A549 (cell line): ENCODE measurements around the gene ATRX. TPM values are rescaled to one million over a fixed set of nuclear protein-coding genes. Genes with fewer than 3 reads are reported as not detected.
A peak's percentile ranks its signal among the peaks of the same experiment; 100 is the strongest.
"Not testable (repeated sequence)": the region's sequence is repeated elsewhere in the genome, so short reads cannot be mapped to it uniquely, and the experiment has no call there.

ENCODE experiments used
- ATAC-seq, 2 experiments: fragments of 200-7000 bp in 1 of 2; fragments of >200 bp in 1 of 2; cut with Nextera tagmentation in 1 of 2; cut with Tn5 transposase in 1 of 2; 3 replicates each; pipeline versions ENCODE4 v1.8.0 to v1.9.1; 2018 to 2020; ENCODE audit warnings: mild to moderate bottlenecking in 1 of 2, moderate library complexity in 1 of 2
- CTCF ChIA-PET: fragments of 300-600 bp; sonication (Branson Sonifier 250); formaldehyde crosslinking; extraction: SDS; loops from one replicate; lab custom pipeline; 2021; ENCODE audit warnings: antibody characterized with exemption, inconsistent platforms; lab: Yijun Ruan, JAX
- POLR2A ChIA-PET: fragments of 350-600 bp; formaldehyde crosslinking; extraction: SDS; loops from one replicate; lab custom pipeline; 2021; ENCODE audit warnings: antibody characterized with exemption, inconsistent platforms; lab: Yijun Ruan, JAX
- DNase-seq, 2 experiments: peaks; one replicate each; pipeline versions ENCODE4 v3.0.0 to v3.0.0-alpha.2; 2011 to 2016; ENCODE audit warnings: low read depth in 1 of 2, low spot score in 1 of 2
- FAIRE-seq: peaks from 2 replicates; lab custom pipeline; 2011; peaks lifted over from hg19 to GRCh38; lab: Jason Lieb, UNC
- H3K27ac ChIP-seq, 2 experiments: fragments of >200 bp; sonication (Bioruptor Twin); formaldehyde crosslinking; 3 replicates each; pipeline ENCODE4 v1.5.1; 2016 to 2017
- H3K4me1 ChIP-seq: fragments of >200 bp; sonication (Bioruptor Twin); formaldehyde crosslinking; 3 replicates; pipeline ENCODE4 v1.6.1; 2016
- H3K4me2 ChIP-seq: fragments of >200 bp; sonication (Bioruptor Twin); formaldehyde crosslinking; 3 replicates; pipeline ENCODE4 v1.6.1; 2016
- H3K4me3 ChIP-seq: fragments of >200 bp; sonication (Bioruptor Twin); formaldehyde crosslinking; 3 replicates; pipeline ENCODE4 v1.5.1; 2016
- H3K9me3 ChIP-seq: fragments of >200 bp; sonication (Bioruptor Twin); formaldehyde crosslinking; 3 replicates; pipeline ENCODE4 v1.6.1; 2016
- CHD2 ChIP-seq: fragments of 150-350 bp; IDR thresholded peaks from 2 replicates; pipeline ENCODE4 v1.6.1; 2014; ENCODE audit warnings: low read length; ENCODE audit not compliant: partially characterized antibody
- FOSB ChIP-seq: fragments of 250-450 bp; sonication (Bioruptor Pico); IDR thresholded peaks from 2 replicates; pipeline ENCODE4 v1.5.0; 2020; ENCODE audit warnings: mild to moderate bottlenecking, moderate library complexity
- FOSL2 ChIP-seq, 2 experiments: fragments of 450-650 bp in 1 of 2; fragments of >200 bp in 1 of 2; sonication (Bioruptor Twin) in 1 of 2; formaldehyde crosslinking; IDR thresholded peaks; 2 replicates each; pipeline versions ENCODE4 v1.5.0 to v1.6.1; 2016 to 2020; ENCODE audit warnings: mild to moderate bottlenecking in 1 of 2, moderate library complexity in 1 of 2
- HEYL ChIP-seq: fragments of 250-450 bp; sonication (Bioruptor Pico); IDR thresholded peaks from 2 replicates; pipeline ENCODE4 v1.8.0; 2021; ENCODE audit warnings: mild to moderate bottlenecking, moderate library complexity
- JUNB ChIP-seq: fragments of >200 bp; sonication (Bioruptor Twin); formaldehyde crosslinking; IDR thresholded peaks from 2 replicates; pipeline ENCODE4 v1.6.1; 2016
- KDM1A ChIP-seq: fragments of 200-600 bp; sonication (generic); IDR thresholded peaks from 2 replicates; pipeline ENCODE4 v1.6.1; 2016; ENCODE audit warnings: low read depth, mild to moderate bottlenecking
- MAFK ChIP-seq: fragments of 450-650 bp; IDR thresholded peaks from 2 replicates; pipeline ENCODE4 v1.6.1; 2014; ENCODE audit not compliant: partially characterized antibody
- NFE2L2 ChIP-seq: fragments of 150-350 bp; conservative IDR thresholded peaks from 2 replicates; pipeline ENCODE4 v1.6.1; 2014; ENCODE audit warnings: low read length
- RFX5 ChIP-seq: fragments of 450-650 bp; IDR thresholded peaks from 2 replicates; pipeline ENCODE4 v1.7.1; 2014; ENCODE audit warnings: antibody characterized with exemption, mild to moderate bottlenecking, moderate library complexity
- RNF2 ChIP-seq: fragments of 200-600 bp; sonication (generic); IDR thresholded peaks from 2 replicates; pipeline ENCODE4 v1.6.1; 2016; ENCODE audit warnings: low read depth, mild to moderate bottlenecking, antibody characterized with exemption, moderate library complexity, borderline replicate concordance
- TFCP2L1 ChIP-seq: fragments of 250-450 bp; sonication (Bioruptor Pico); IDR thresholded peaks from 2 replicates; pipeline ENCODE4 v1.5.0; 2021; ENCODE audit warnings: mild to moderate bottlenecking
- ZNF302 ChIP-seq: fragments of 250-450 bp; sonication (Bioruptor Pico); IDR thresholded peaks from 2 replicates; pipeline ENCODE4 v1.9.0; 2021; ENCODE audit warnings: inconsistent platforms, mild to moderate bottlenecking, moderate library complexity
- WGBS: methylation state at CpG from one replicate; pipeline ENCODE4 v1.1.6; 2017; ENCODE audit errors: missing lambda C conversion rate; 5-methylcytosine and 5-hydroxymethylcytosine counted together
- polyA plus RNA-seq, 4 experiments: library from polyadenylated mRNA; depleted of rRNA in 3 of 4; stranded (reverse); fragments of >200 nt; fragmentation: RNase III in 1 of 4; extraction: RNeasy Plus Mini Kit Qiagen cat#74134 plus additional on column Dnase treatment in 1 of 4; gene quantifications; 2 replicates in 3 of 4; 3 replicates in 1 of 4; pipeline ENCODE4 v1.2.3, GENCODE V29; 2011 to 2017
- TF ChIP-seq, protein P1 (sequence below): fragments of 200-600 bp; sonication (generic); IDR thresholded peaks from 2 replicates; pipeline ENCODE4 v1.6.1; 2016; ENCODE audit warnings: antibody characterized with exemption, mild to moderate bottlenecking, moderate library complexity

The ATRX gene
- polyA plus RNA-seq, 2 of the 4 experiments (the other 2 are of a cell fraction): 34.7 to 97.1 TPM

- no peak for FAIRE-seq
- H3K4me2 ChIP-seq: no peak overlapping the region
- H3K9me3 ChIP-seq: no peaks in the 10 kb centered on the region
- no peaks in the 10 kb centered on the region for H3K4me1 ChIP-seq
- WGBS: 61% methylated on average over 2 of the region's 2 CpGs
- TF ChIP-seq, protein P1, sequence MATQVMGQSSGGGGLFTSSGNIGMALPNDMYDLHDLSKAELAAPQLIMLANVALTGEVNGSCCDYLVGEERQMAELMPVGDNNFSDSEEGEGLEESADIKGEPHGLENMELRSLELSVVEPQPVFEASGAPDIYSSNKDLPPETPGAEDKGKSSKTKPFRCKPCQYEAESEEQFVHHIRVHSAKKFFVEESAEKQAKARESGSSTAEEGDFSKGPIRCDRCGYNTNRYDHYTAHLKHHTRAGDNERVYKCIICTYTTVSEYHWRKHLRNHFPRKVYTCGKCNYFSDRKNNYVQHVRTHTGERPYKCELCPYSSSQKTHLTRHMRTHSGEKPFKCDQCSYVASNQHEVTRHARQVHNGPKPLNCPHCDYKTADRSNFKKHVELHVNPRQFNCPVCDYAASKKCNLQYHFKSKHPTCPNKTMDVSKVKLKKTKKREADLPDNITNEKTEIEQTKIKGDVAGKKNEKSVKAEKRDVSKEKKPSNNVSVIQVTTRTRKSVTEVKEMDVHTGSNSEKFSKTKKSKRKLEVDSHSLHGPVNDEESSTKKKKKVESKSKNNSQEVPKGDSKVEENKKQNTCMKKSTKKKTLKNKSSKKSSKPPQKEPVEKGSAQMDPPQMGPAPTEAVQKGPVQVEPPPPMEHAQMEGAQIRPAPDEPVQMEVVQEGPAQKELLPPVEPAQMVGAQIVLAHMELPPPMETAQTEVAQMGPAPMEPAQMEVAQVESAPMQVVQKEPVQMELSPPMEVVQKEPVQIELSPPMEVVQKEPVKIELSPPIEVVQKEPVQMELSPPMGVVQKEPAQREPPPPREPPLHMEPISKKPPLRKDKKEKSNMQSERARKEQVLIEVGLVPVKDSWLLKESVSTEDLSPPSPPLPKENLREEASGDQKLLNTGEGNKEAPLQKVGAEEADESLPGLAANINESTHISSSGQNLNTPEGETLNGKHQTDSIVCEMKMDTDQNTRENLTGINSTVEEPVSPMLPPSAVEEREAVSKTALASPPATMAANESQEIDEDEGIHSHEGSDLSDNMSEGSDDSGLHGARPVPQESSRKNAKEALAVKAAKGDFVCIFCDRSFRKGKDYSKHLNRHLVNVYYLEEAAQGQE: no peak
- TF ChIP-seq FOSB (CRISPR knock-in tag): no peak
- no peak for ATAC-seq
- no peak overlapping the region for H3K4me3 ChIP-seq
- ChIA-PET POLR2A (no interaction called here), CTCF (interaction anchor here (0.6 kb wide), 1 partner anchor 18 kb away, joined by 3 read pairs; no protein-coding TSS in a partner anchor)
- DNase-seq: no peak
- H3K27ac ChIP-seq: no peak overlapping the region
These were observed 9.4 kb downstream of the ATRX start for GRCh38 chrX:77776659-77777058.

DNA sequence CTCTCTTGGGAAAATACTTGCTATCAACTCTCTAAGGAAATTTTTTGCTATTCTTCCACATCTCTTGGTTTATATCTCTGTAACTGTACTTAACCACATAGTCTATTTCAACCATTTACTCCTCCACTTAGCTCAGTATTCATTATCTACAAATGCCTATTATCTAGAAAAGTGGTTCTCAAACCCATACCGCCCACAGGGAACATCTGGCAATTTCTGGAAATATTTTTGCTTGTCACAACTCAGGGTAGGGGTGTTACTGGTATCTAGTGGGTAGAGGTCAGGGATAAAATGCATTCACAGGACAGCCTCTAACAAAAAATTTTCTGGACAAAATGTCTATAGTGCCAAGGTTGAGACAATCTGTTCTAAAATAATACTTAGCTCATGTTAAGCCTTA is 14.4 kb downstream of the ATRX start:
- no peaks in the 10 kb centered on the region for H3K9me3 ChIP-seq
- POLR2A ChIA-PET: no interaction called here

GRCh38 chrX:77768787-77769186 is 17.2 kb downstream of the ATRX start:
- no peak for ATAC-seq
- no peak for DNase-seq
- FAIRE-seq: peak; percentile 28
- H3K4me2 ChIP-seq: no peak overlapping the region
- no peak overlapping the region for H3K4me3 ChIP-seq
- TF ChIP-seq ZNF302 (CRISPR knock-in tag) (no peak), FOSL2 (IDR thresholded peaks at IDR 0.05) (no peak), FOSL2 (CRISPR knock-in tag; IDR thresholded peaks at IDR 0.05) (no peak), TFCP2L1 (CRISPR knock-in tag) (no peak), HEYL (CRISPR knock-in tag) (no peak), JUNB (no peak), RFX5 (no peak), RNF2 (no peak)
- ChIA-PET POLR2A (no interaction called here), CTCF (no interaction called here)
- 83% methylated on average over 2 of the region's 2 CpGs for WGBS
- H3K4me1 ChIP-seq: no peaks in the 10 kb centered on the region; the same call in 2 of the 3 replicates
- no peaks in the 10 kb centered on the region for H3K9me3 ChIP-seq
- H3K27ac ChIP-seq: no peak overlapping the region

More for the DNA sequence above, 14.4 kb downstream of the ATRX start:
- Histone ChIP-seq H3K4me2 (no peak overlapping the region), H3K27ac (no peak overlapping the region), H3K4me3 (no peak overlapping the region), H3K4me1 (no peaks in the 10 kb centered on the region)
- FAIRE-seq (no peak), ATAC-seq (no peak), DNase-seq (no peak)
- TF ChIP-seq NFE2L2: no peak
- TF ChIP-seq FOSB (CRISPR knock-in tag): no peak
- TF ChIP-seq CHD2: no peak
- TF ChIP-seq HEYL (CRISPR knock-in tag): no peak
- no peak for TF ChIP-seq MAFK
- no peak for TF ChIP-seq KDM1A
- 100% methylated on average over 1 of the region's 1 CpG for WGBS
- CTCF ChIA-PET: no interaction called here

DNA sequence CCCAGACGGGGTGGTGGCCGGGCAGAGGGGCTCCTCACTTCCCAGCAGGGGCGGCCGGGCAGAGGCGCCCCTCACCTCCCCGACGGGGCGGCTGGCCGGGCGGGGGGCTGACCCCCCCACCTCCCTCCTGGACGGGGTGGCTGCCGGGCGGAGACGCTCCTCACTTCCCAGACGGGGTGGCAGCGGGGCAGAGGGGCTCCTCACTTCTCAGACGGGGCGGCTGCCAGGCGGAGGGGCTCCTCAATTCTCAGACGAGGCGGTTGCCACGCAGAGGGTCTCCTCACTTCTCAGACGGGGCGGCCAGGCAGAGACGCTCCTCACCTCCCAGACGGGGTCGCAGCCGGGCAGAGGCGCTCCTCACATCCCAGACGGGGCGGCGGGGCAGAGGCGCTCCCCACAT is 19.8 kb downstream of the ATRX start:
- DNase-seq, H3K9me3 ChIP-seq, H3K4me1 ChIP-seq, CTCF ChIA-PET, H3K4me2 ChIP-seq, ATAC-seq, H3K4me3 ChIP-seq, H3K27ac ChIP-seq, POLR2A ChIA-PET, FAIRE-seq: not testable (repeated sequence)
- WGBS: no CpG with 5 or more reads among the region's 33 CpGs
